LNCaP clone FGC (cell line): ENCODE data around the gene B4GALNT3.

Experiments
- DNase-seq: peaks from one replicate; pipeline ENCODE4 v3.0.0-alpha.2; 2011; ENCODE audit warnings: low read depth
- H3K4me3 ChIP-seq: 2 replicates; pipeline ENCODE4 v1.5.1; 2011; ENCODE audit warnings: mild to moderate bottlenecking, low read depth, low read length, control low read depth
- TF ChIP-seq, protein P1 (sequence below): IDR thresholded peaks from 2 replicates; pipeline ENCODE4 v1.5.1; 2012; ENCODE audit warnings: mild to moderate bottlenecking; ENCODE audit not compliant: control insufficient read depth, insufficient read depth; ENCODE audit errors: extremely low read depth

B4GALNT3 gene

DNA sequence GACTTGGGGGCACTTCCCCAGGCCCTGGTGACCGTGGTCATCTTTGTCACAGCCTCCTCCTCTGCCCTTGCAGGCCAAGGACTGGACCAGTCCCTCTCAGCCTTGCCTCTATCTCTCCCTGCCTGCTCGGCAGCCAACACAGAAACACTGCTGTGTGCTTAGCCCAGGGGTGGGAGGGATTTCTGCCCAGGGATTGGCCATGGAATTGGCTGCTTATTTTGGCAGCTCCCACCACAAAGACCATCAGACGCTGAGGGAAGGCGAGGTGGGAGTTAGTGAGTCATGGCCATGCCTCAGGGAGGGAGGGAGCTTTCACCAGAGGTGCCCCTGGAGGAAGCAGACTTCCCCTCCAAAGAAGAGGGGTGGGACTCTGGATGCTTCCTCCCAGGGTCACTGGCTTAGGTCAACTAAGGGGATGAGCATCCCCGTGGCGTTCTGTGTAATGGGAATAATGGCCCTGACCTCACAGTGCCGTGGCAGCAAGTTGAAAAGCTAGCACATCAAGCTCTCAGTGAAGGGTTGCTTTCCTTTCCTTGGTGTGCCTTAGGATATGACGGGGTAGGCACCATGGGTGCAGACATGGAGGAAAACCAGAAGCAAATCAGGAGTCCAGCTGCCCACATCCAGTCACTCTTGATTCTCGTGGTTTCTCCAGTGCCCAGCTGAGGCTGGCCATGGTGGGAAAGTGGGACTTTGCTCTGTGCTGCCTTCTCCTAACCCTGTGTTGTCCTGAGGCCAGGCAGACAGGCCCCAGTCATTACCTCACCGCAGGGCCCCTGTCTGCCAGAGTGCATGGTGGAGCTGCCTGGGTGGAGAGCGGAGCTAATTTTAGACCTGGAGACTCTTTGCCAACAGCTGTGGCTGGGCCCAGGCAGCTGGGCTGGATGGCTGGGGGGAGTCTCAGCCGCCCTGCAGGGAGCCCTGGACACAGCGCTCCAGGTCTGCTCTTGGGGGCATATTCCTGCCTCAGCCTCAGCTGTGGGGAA is 21.4 kb downstream of the B4GALNT3 start:
- no peak overlapping the region for H3K4me3 ChIP-seq
- TF ChIP-seq, protein P1, sequence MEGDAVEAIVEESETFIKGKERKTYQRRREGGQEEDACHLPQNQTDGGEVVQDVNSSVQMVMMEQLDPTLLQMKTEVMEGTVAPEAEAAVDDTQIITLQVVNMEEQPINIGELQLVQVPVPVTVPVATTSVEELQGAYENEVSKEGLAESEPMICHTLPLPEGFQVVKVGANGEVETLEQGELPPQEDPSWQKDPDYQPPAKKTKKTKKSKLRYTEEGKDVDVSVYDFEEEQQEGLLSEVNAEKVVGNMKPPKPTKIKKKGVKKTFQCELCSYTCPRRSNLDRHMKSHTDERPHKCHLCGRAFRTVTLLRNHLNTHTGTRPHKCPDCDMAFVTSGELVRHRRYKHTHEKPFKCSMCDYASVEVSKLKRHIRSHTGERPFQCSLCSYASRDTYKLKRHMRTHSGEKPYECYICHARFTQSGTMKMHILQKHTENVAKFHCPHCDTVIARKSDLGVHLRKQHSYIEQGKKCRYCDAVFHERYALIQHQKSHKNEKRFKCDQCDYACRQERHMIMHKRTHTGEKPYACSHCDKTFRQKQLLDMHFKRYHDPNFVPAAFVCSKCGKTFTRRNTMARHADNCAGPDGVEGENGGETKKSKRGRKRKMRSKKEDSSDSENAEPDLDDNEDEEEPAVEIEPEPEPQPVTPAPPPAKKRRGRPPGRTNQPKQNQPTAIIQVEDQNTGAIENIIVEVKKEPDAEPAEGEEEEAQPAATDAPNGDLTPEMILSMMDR: no peak
- no peak for DNase-seq

DNA sequence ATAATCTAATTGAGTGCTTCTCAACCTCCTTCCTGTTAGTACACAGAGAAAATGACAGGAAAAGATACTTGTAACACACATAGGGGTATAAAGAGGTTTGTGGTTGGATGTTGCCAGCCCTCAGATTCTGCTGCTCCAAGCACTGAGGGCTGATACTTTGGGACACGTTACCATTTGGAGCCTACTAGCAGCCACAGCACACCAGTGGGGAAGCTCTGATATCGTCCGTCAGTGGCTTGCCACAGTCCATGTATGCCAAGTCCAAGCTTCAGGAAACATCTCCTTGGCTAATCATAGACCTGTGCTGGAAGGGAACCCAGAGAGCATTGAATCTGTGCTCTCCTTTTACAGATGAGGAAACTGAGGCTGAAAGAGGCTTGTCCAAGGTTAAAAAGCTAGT is 22.3 kb downstream of the B4GALNT3 start:
- DNase-seq: no peak
- H3K4me3 ChIP-seq: no peak overlapping the region
- TF ChIP-seq, protein P1: no peak

DNA sequence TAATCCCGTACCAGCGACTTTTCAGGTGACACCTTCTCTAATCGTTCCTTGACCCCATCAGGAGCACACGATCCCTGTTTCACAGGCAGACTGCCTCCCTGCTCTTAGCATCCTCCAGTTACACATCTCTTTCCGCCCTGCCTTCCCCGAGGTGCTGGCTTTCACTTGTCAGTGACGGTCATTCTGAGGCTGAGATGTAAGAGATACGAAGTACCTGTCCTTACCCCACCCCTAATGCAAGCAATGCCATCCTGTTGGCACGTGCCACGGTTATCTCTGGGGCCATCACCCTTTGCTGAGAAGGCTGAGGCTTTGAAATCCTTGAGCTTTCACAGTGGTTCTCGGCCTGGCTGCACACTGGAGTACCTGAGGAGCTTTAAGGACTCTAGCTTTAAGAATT is 24.4 kb downstream of the B4GALNT3 start:
- no peak overlapping the region for H3K4me3 ChIP-seq

DNA sequence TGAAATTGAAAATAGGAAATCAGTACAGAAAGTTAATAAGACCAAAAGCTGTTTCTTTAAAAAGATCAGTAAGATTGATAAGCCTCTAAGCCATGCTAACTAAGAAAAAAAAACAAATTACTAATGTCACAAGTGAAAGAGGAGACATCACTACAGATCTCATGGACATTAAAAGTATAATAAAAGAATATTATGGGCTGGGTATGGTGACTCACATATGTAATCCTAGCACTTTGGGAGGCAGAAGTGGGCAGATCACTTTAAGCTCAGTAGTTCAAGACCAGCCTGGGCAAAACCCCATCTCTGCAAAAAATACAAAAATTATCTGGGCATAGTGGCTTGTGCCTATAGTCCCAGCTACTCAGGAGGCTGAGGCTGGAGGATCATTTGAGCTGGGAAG is 30.5 kb downstream of the B4GALNT3 start:
- H3K4me3 ChIP-seq: no peak overlapping the region
- no peak for DNase-seq
- TF ChIP-seq, protein P1: no peak

More for the DNA sequence above, 24.4 kb downstream of the B4GALNT3 start:
- TF ChIP-seq, protein P1: no peak
- DNase-seq: peak; percentile 22

DNA sequence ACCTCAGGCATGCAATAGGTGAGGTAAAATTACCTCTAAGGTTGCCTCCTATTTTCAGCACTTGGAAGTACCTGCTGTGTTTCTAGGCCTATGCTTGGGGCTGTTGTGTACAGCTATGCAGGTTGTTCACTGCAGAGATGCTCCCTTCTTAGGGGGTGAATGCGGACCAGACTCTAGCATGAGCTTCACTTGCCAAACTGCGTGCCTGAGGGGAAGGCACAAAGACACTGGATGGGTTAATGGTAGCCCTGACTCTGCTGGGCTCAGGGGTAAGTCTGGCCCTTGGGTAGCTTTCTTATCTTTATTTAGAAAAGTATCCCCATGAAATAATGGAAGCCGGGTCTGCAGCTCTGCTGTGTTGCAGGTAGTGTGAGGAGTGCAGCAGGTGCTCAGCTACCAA is 35.7 kb downstream of the B4GALNT3 start:
- TF ChIP-seq, protein P1: no peak
- no peak overlapping the region for H3K4me3 ChIP-seq
- DNase-seq: no peak

DNA sequence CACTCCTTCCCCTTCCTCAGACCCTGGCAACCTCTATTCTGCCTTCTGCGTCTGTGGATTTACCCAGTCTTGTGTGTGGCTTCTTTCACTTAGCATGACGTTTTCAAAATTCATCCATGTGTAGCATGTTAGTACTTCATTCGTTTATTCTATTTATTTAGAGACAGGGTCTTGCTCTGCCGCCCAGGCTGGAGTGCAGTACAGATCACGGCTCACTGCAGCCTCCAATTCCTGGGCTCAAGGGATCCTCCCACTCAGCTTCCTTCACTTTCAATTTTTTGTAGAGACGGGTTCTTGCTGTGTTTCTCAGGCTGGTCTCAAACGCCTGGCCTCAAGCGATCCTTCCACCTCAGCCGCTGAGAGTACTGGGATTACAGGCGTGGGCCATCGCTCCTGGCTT is 37.0 kb downstream of the B4GALNT3 start:
- TF ChIP-seq, protein P1: no peak
- H3K4me3 ChIP-seq: no peak overlapping the region
- no peak for DNase-seq

DNA sequence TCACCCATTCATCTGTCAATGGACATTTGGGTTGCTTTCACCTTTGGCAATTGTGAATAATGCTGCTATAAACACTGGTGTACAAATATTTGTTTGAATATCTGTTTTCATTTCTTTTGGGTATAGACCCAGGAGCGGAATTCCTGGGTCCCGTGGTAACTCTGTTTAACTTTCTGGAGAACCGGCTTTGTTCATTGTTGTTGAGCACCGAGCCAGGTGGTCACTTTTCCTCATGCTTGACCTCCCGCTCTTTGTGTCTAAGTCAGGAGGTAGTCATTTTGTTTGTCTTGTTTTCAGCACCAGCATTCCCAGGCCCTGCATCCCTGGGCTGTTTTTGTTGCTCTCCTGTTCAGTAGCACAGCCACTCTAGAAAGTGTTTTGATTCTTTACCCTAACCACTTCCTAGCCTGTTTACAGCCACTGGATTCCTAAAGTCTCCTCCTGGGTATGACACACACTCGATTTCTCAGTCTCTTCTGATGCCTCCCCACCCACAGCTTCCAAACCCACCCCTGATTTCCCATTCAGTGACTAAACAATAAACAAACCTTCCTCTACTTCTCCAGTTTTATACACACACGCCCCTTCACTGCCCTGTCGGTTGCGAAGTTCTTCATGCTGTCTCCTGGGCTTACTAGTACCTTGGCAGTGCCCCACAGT is 37.9 kb downstream of the B4GALNT3 start:
- no peak overlapping the region for H3K4me3 ChIP-seq
- TF ChIP-seq, protein P1: no peak
- DNase-seq: no peak
